CD4-positive, CD25-positive, alpha-beta regulatory T cell (primary cell): Measurements from ENCODE around the gene CIITA. TPM values are rescaled to one million over a fixed set of nuclear protein-coding genes. Genes with fewer than 3 reads are reported as not detected.

Experiments
- ATAC-seq, 2 donors: fragments of 150-1000 bp; cut with Tn5 transposase; one replicate each; pipeline ENCODE4 v1.10.0; 2021; ENCODE audit warnings: low read depth in 2 of 2, moderate number of reproducible peaks in 2 of 2, moderate library complexity in 1 of 2
- DNase-seq, 3 donors: peaks; one replicate each; pipeline versions ENCODE4 v3.0.0 to v3.0.0-alpha.2; 2012 to 2022; ENCODE audit warnings: mixed read lengths in 1 of 3
- H3K27ac ChIP-seq: one replicate; pipeline ENCODE4 v1.7.0; 2013; ENCODE audit warnings: mild to moderate bottlenecking, low read length; ENCODE audit not compliant: insufficient read depth, poor library complexity, severe bottlenecking
- H3K27me3 ChIP-seq: one replicate; pipeline ENCODE4 v1.7.0; 2013; ENCODE audit warnings: low read length; ENCODE audit not compliant: control insufficient read depth, insufficient read depth
- H3K36me3 ChIP-seq: one replicate; pipeline ENCODE4 v1.7.0; 2013; ENCODE audit warnings: mild to moderate bottlenecking, low read length, moderate library complexity; ENCODE audit not compliant: control insufficient read depth, insufficient read depth
- H3K4me1 ChIP-seq: 2 replicates; pipeline ENCODE4 v1.7.0; 2013; ENCODE audit warnings: mild to moderate bottlenecking, low read length; ENCODE audit not compliant: insufficient read depth, control insufficient read depth, poor library complexity, severe bottlenecking
- H3K4me3 ChIP-seq: one replicate; pipeline ENCODE4 v1.7.0; 2013; ENCODE audit warnings: low read depth, mild to moderate bottlenecking, low read length, moderate library complexity
- H3K9me3 ChIP-seq, 2 experiments: 1 replicate in 1 of 2; 2 replicates in 1 of 2; pipeline ENCODE4 v1.7.0; 2013; ENCODE audit warnings: low read length in 2 of 2, mild to moderate bottlenecking in 1 of 2, moderate library complexity in 1 of 2; ENCODE audit not compliant: control insufficient read depth in 2 of 2
- H3K27ac Mint-ChIP-seq, 3 donors: one replicate each; pipeline ENCODE4 v1.8.0; 2020 to 2022; ENCODE audit warnings: mild to moderate bottlenecking in 3 of 3, mixed read lengths in 3 of 3, moderate library complexity in 2 of 3
- H3K27me3 Mint-ChIP-seq: one replicate; pipeline ENCODE4 v1.8.0; 2022; ENCODE audit warnings: mild to moderate bottlenecking, mixed read lengths
- H3K36me3 Mint-ChIP-seq: one replicate; pipeline ENCODE4 v1.8.0; 2020; ENCODE audit warnings: mixed read lengths
- H3K4me1 Mint-ChIP-seq, 4 donors: one replicate each; pipeline ENCODE4 v1.8.0; 2020 to 2022; ENCODE audit warnings: mixed read lengths in 4 of 4, mild to moderate bottlenecking in 1 of 4
- H3K4me3 Mint-ChIP-seq, 4 donors: one replicate each; pipeline ENCODE4 v1.8.0; 2020 to 2022; ENCODE audit warnings: mild to moderate bottlenecking in 4 of 4, mixed read lengths in 4 of 4, moderate library complexity in 3 of 4
- H3K9me3 Mint-ChIP-seq, 7 donors: one replicate each; pipeline ENCODE4 v1.8.0; 2020 to 2022; ENCODE audit warnings: mixed read lengths in 7 of 7, mild to moderate bottlenecking in 3 of 7, moderate library complexity in 2 of 7
- polyA plus RNA-seq, 4 donors: library from polyadenylated mRNA; unstranded; fragments of 300-500 nt; fragmentation: Illumina TruSeq; gene quantifications; one replicate each; pipeline ENCODE4 v1.2.3, GENCODE V29; 2021
- total RNA-seq: library from RNA; stranded (reverse); gene quantifications from one replicate; pipeline ENCODE4 v1.2.3, GENCODE V29; 2022

The CIITA gene
- total and polyA plus RNA-seq, 5 donors from 2014 or later = 1.9 to 35.0 (median 3.3) TPM

- H3K4me1 ChIP-seq = no peaks in the 10 kb centered on the region
- Mint-ChIP-seq H3K36me3 (no peaks in the 10 kb centered on the region), H3K4me1 (no peaks in the 10 kb centered on the region), H3K27me3 (no peaks in the 10 kb centered on the region), H3K27ac (peak overlapping the region in 1 of 3 donors; percentile 3), H3K9me3 (peaks cover 0 to 6% (median 2%) of the 10 kb centered on the region in 7 donors), H3K4me3 (no peak overlapping the region)
- H3K9me3 ChIP-seq = peaks cover 0 to 2% of the 10 kb centered on the region in 2 experiments
- ATAC-seq (no peak), DNase-seq (no peak)
- no peaks in the 10 kb centered on the region for H3K27me3 ChIP-seq
- no peaks in the 10 kb centered on the region for H3K36me3 ChIP-seq
- no peak overlapping the region for H3K4me3 ChIP-seq
- no peak overlapping the region for H3K27ac ChIP-seq
These were observed 42.9 kb upstream of the CIITA start for GRCh38 chr16:10834130-10834529.

- Mint-ChIP-seq H3K4me1 (no peaks in the 10 kb centered on the region), H3K27ac (peak overlapping the region in 1 of 3 donors; percentile 71), H3K4me3 (no peak overlapping the region), H3K9me3 (peaks cover 0 to 6% (median 2%) of the 10 kb centered on the region in 7 donors), H3K36me3 (no peaks in the 10 kb centered on the region), H3K27me3 (no peaks in the 10 kb centered on the region)
- no peak overlapping the region for H3K27ac ChIP-seq
- H3K27me3 ChIP-seq = no peaks in the 10 kb centered on the region
- no peak for DNase-seq
- no peaks in the 10 kb centered on the region for H3K4me1 ChIP-seq
- H3K4me3 ChIP-seq = no peak overlapping the region
- no peaks in the 10 kb centered on the region for H3K36me3 ChIP-seq
- ATAC-seq = no peak
- peaks cover 0 to 2% of the 10 kb centered on the region in 2 experiments for H3K9me3 ChIP-seq
These were observed 42.2 kb upstream of the CIITA start for GRCh38 chr16:10834766-10835165.

GRCh38 chr16:10835281-10835931 is 41.6 kb upstream of the CIITA start:
- Mint-ChIP-seq H3K9me3 (peaks cover 0 to 6% (median 2%) of the 10 kb centered on the region in 7 donors), H3K27me3 (no peaks in the 10 kb centered on the region), H3K36me3 (no peaks in the 10 kb centered on the region), H3K4me1 (no peaks in the 10 kb centered on the region), H3K27ac (peak overlapping the region in 1 of 3 donors; percentile 71), H3K4me3 (no peak overlapping the region)
- Histone ChIP-seq H3K27ac (no peak overlapping the region), H3K9me3 (peaks cover 0 to 2% of the 10 kb centered on the region in 2 experiments), H3K4me1 (no peaks in the 10 kb centered on the region), H3K27me3 (no peaks in the 10 kb centered on the region), H3K4me3 (no peak overlapping the region), H3K36me3 (no peaks in the 10 kb centered on the region)
- ATAC-seq = no peak
- DNase-seq = peak in 1 of 3 donors; percentile 11

GRCh38 chr16:10836174-10836853 is 40.7 kb upstream of the CIITA start:
- Mint-ChIP-seq H3K36me3 (no peaks in the 10 kb centered on the region), H3K27me3 (no peaks in the 10 kb centered on the region), H3K4me3 (no peak overlapping the region), H3K27ac (no peak overlapping the region), H3K9me3 (peaks cover 0 to 6% (median 2%) of the 10 kb centered on the region in 7 donors), H3K4me1 (no peaks in the 10 kb centered on the region)
- H3K27ac ChIP-seq = no peak overlapping the region
- no peak for DNase-seq
- ATAC-seq = no peak
- H3K27me3 ChIP-seq = no peaks in the 10 kb centered on the region
- no peaks in the 10 kb centered on the region for H3K4me1 ChIP-seq
- H3K9me3 ChIP-seq = peaks cover 0 to 2% of the 10 kb centered on the region in 2 experiments
- H3K4me3 ChIP-seq = no peak overlapping the region
- no peaks in the 10 kb centered on the region for H3K36me3 ChIP-seq

- Mint-ChIP-seq H3K4me3 (no peak overlapping the region), H3K4me1 (no peaks in the 10 kb centered on the region), H3K36me3 (no peaks in the 10 kb centered on the region), H3K27ac (no peak overlapping the region), H3K27me3 (no peaks in the 10 kb centered on the region), H3K9me3 (peaks cover 0 to 6% (median 2%) of the 10 kb centered on the region in 7 donors)
- Histone ChIP-seq H3K36me3 (no peaks in the 10 kb centered on the region), H3K27ac (no peak overlapping the region), H3K4me3 (no peak overlapping the region), H3K27me3 (no peaks in the 10 kb centered on the region), H3K4me1 (no peaks in the 10 kb centered on the region), H3K9me3 (peaks cover 0 to 2% of the 10 kb centered on the region in 2 experiments)
- no peak for ATAC-seq
- no peak for DNase-seq
These were observed 38.3 kb upstream of the CIITA start for GRCh38 chr16:10838621-10839278.

GRCh38 chr16:10839279-10839666 is 37.7 kb upstream of the CIITA start:
- H3K4me1 Mint-ChIP-seq = no peaks in the 10 kb centered on the region

GRCh38 chr16:10840703-10841102 is 36.3 kb upstream of the CIITA start:
- no peaks in the 10 kb centered on the region for H3K27me3 ChIP-seq
- no peak overlapping the region for H3K4me3 Mint-ChIP-seq
- no peak overlapping the region for H3K4me3 ChIP-seq
- H3K27me3 Mint-ChIP-seq = peaks cover 6% of the 10 kb centered on the region
- peaks cover 0 to 6% (median 0%) of the 10 kb centered on the region in 7 donors for H3K9me3 Mint-ChIP-seq
- H3K36me3 Mint-ChIP-seq = no peaks in the 10 kb centered on the region
- peaks cover 0 to 2% of the 10 kb centered on the region in 2 experiments for H3K9me3 ChIP-seq
- DNase-seq = no peak
- H3K4me1 Mint-ChIP-seq = no peaks in the 10 kb centered on the region
- ATAC-seq = no peak
- H3K27ac Mint-ChIP-seq = no peak overlapping the region
- H3K27ac ChIP-seq = no peak overlapping the region
- H3K4me1 ChIP-seq = no peaks in the 10 kb centered on the region
- no peaks in the 10 kb centered on the region for H3K36me3 ChIP-seq

More at GRCh38 chr16:10839279-10839666, 37.7 kb upstream of the CIITA start:
- ATAC-seq (no peak), DNase-seq (no peak)
- Histone ChIP-seq H3K9me3 (peaks cover 0 to 2% of the 10 kb centered on the region in 2 experiments), H3K4me1 (no peaks in the 10 kb centered on the region), H3K27ac (no peak overlapping the region), H3K36me3 (no peaks in the 10 kb centered on the region), H3K27me3 (no peaks in the 10 kb centered on the region), H3K4me3 (no peak overlapping the region)
- Mint-ChIP-seq H3K9me3 (peaks cover 0 to 6% (median 2%) of the 10 kb centered on the region in 7 donors), H3K36me3 (no peaks in the 10 kb centered on the region), H3K27ac (no peak overlapping the region), H3K4me3 (no peak overlapping the region), H3K27me3 (no peaks in the 10 kb centered on the region)
